Cardiac ventricle fibroblast (primary cell): ENCODE results near the gene C12orf60. TPM values are rescaled to one million over a fixed set of nuclear protein-coding genes. Genes with fewer than 3 reads are reported as not detected.

Experiments used
- total RNA-seq: library from RNA; depleted of rRNA; stranded (reverse); fragments of >200 nt; gene quantifications from 2 replicates; pipeline ENCODE4 v1.2.3, GENCODE V29; 2015

Gene C12orf60
- total RNA-seq: 1.8 and 3.7 TPM in 2 replicates

GRCh38 chr12:14803011-14803829, at the start of gene C12orf60, which contains the start of gene WBP11:
Gene C12orf60 (plus strand): TSS chr12:14803670. CDS start chr12:14822936, 19,266 bp downstream.
Gene WBP11 (minus strand): TSS chr12:14803478. CDS start chr12:14801383, 2,095 bp downstream.

GRCh38 chr12:14814014-14814413, 10.5 kb downstream of the C12orf60 start, which contains the start of gene SMCO3:
Gene SMCO3 (minus strand): TSS chr12:14814182. CDS start chr12:14806680, 7,502 bp downstream.

GRCh38 chr12:14843425-14843887, 40.0 kb downstream of the C12orf60 start, which contains the start of gene ART4:
Gene ART4 (minus strand): TSS chr12:14843526. CDS start chr12:14843113, 413 bp downstream.

Other genes with a start within 250 kb of the C12orf60 start
- 4.2 and 5.9 TPM in 2 replicates for gene PLBD1, start 235.8 kb upstream of the C12orf60 start, total RNA-seq
- not detected in 2 replicates for gene GUCY2C, start 107.1 kb upstream of the C12orf60 start, total RNA-seq
- gene WBP11, start 192 bp upstream of the C12orf60 start, total RNA-seq: 28.0 and 40.7 TPM in 2 replicates
- 0.24 and 0.81 TPM in 2 replicates for gene SMCO3, start 10.5 kb downstream of the C12orf60 start, total RNA-seq
- gene ART4, start 39.9 kb downstream of the C12orf60 start, total RNA-seq: 12.4 and 15.6 TPM in 2 replicates
- 4,519 and 5,324 TPM in 2 replicates for gene MGP, start 82.2 kb downstream of the C12orf60 start, total RNA-seq
- 0.37 TPM in 1 of 2 replicates, not detected in the other for gene ERP27, start 134.9 kb downstream of the C12orf60 start, total RNA-seq
- gene ARHGDIB, start 157.9 kb downstream of the C12orf60 start, total RNA-seq: 51.7 and 66.2 TPM in 2 replicates
- gene PDE6H, start 169.4 kb downstream of the C12orf60 start, total RNA-seq: not detected in 2 replicates